Activated CD8-positive, alpha-beta memory T cell treated with anti-CD3 and anti-CD28 coated beads, Interleukin-2, amount 50 U/mL, for 48 hours (primary cell): ENCODE measurements around the gene RXYLT1.

Experiments used
- DNase-seq: peaks from one replicate; pipeline ENCODE4 v3.0.0-alpha.2; 2020

The RXYLT1 gene

GRCh38 chr12:63844391-63845341, 65.0 kb downstream of the RXYLT1 start, which contains the start of gene SRGAP1:
Gene SRGAP1, plus strand, starts transcription at chr12:63844700. Its CDS starts 117 bp downstream, at chr12:63844817.
- no peak for DNase-seq

- DNase-seq = no peak
These were observed 66.0 kb downstream of the RXYLT1 start for GRCh38 chr12:63845726-63846125.

GRCh38 chr12:63846238-63846967, 66.7 kb downstream of the RXYLT1 start:
- no peak for DNase-seq

DNA sequence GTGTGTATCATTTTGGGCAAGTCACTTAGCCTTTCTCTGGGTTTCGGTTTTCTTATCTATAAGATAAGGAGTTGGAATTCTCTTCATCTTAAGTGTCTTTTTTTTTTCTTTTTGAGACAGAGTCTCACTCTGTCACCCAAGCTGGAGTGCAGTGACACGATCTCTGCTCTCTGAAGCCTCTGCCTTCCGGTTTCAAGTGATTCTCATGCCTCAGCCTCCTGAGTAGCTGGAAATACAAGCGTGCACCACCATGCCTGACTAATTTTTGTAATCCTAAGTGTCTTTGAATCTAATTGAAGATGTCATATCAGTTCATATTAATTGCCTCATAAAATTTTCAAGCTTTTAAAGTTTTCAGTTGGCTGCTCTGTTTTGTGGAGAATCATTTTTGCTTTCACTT, 68.7 kb downstream of the RXYLT1 start:
- no peak for DNase-seq

DNA sequence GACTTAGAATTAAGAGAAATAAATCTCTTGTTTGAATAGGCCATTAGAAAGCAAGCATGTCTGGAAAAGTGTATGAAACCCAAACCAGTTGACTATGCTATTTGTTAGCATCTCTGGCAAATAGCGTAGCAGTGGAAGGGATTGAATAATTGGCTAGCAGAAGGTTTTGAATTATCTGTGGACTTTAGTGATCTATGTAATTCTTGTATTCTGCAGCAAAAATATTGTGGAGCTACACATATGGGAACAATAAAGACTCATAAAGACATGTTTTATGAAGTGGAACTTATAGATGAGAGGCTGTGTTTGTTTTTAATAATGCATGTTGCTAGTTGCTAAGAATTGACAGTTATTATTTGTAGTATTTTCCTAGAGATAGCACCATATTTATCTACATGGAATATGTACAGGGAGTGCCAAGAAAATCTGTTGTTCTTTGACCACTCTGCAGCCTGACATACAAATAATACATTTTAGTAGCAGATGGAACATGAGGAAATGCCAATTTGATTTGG, 69.5 kb downstream of the RXYLT1 start:
- DNase-seq = no peak

DNA sequence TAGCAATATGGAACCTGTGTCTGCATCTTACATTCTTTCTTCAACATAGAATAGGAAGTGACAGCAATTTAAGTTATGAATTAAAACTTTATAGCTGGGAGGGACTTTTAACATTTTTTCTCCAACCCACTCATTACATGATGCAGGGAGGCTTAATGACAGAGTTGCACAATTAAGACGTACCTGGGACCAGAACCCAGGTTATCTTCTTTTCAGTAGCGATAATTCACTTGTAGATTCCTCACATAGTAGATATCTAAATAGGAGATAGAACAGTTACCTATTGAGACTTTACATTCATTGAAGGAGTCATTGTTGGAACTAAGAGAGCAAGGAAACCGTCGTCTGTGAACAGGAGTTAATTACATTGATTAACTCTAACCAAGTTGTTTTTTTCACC, 69.9 kb downstream of the RXYLT1 start:
- DNase-seq = no peak

GRCh38 chr12:63853978-63854377, 74.3 kb downstream of the RXYLT1 start:
- no peak for DNase-seq

GRCh38 chr12:63855299-63855698, 75.6 kb downstream of the RXYLT1 start:
- no peak for DNase-seq

DNA sequence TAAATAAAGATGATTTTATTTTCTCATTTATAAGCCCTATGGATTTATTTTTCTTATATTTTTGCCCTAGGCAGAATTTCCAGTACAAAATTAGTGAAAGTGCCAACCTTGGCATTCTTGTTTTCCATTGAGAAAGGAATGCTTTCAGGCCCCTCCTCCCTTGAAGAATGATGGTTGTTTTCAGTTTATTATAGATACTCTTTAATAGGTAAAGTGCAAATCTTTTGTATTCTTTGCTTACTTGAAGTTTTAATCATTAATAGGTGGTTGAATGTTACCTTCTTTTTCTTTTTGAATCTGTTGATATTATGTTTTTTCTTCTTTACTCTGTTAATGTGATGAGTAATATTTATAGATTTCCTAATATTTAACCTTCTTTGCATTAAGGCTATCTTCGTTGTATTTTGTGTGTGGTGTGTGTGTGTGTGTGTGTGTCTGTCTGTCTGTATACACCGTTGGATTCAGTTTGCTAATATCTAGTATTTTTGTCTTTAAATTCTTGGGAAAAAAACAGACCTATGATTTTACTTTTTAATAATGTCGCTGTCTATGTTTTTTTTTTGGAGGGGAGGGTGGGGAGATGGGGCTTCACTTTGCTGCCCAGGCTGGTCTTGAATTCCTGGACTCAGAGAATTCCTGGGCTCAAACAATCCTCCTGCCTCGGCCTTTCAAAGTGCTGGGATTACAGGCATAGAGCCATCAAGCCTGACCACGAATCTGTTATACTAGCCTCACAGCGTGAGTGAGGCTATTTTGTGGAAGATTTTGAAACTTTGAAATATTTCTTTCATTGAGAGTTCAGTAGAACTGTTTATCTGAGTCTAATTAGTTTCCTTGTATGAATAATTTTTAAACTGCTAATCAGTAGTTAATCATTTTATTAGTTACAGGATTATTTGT, 78.3 kb downstream of the RXYLT1 start:
- DNase-seq = no peak
